Panc1 (cell line): Measurements from ENCODE around the gene ERF. TPM values are rescaled to one million over a fixed set of nuclear protein-coding genes. Genes with fewer than 3 reads are reported as not detected.

Experiments
- ATAC-seq: fragments of 200-7000 bp; cut with Tn5 transposase; 2 replicates; pipeline ENCODE4 v1.9.1; 2020; ENCODE audit warnings: mild to moderate bottlenecking, moderate library complexity
- BruUV-seq: library from RNA; stranded (reverse); fragments of 400-500 nt; replicated peaks from 2 replicates; lab custom pipeline; 2021; lab: Mats Ljungman, UMichigan
- CTCF ChIA-PET: fragments of 300-600 bp; sonication (Branson Sonifier 250); formaldehyde crosslinking; loops from one replicate; lab custom pipeline; 2022; ENCODE audit warnings: antibody characterized with exemption; lab: Charles Lee
- POLR2A ChIA-PET: fragments of 300-600 bp; sonication (Branson Sonifier 250); formaldehyde crosslinking; loops from one replicate; lab custom pipeline; 2022; ENCODE audit warnings: antibody characterized with exemption; lab: Charles Lee
- DNase-seq: peaks from one replicate; pipeline ENCODE4 v3.0.0-alpha.2; 2010; ENCODE audit warnings: low read depth, low spot score
- H3K27ac ChIP-seq: 2 replicates; pipeline ENCODE4 v1.5.1; 2011; ENCODE audit warnings: mild to moderate bottlenecking, low read length, inconsistent platforms
- H3K27me3 ChIP-seq: fragments of 200-500 bp; sonication (Bioruptor generic); 2 replicates; pipeline ENCODE4 v1.6.0; 2014; ENCODE audit warnings: low read length, inconsistent platforms; ENCODE audit not compliant: control insufficient read depth, insufficient read depth
- H3K36me3 ChIP-seq: fragments of 200-500 bp; sonication (Bioruptor generic); 2 replicates; pipeline ENCODE4 v1.5.1; 2014; ENCODE audit warnings: inconsistent platforms, mild to moderate bottlenecking, low read length, moderate library complexity; ENCODE audit not compliant: control insufficient read depth, insufficient read depth
- H3K4me1 ChIP-seq: 2 replicates; pipeline ENCODE4 v1.5.1; 2011; ENCODE audit warnings: inconsistent platforms, mild to moderate bottlenecking, low read length, moderate library complexity; ENCODE audit not compliant: control insufficient read depth, insufficient read depth
- H3K4me3 ChIP-seq, 2 experiments: 2 replicates each; pipeline ENCODE4 v1.5.1; 2011 to 2012; ENCODE audit warnings: low read depth in 2 of 2, low read length in 2 of 2, mild to moderate bottlenecking in 2 of 2, inconsistent platforms in 1 of 2, moderate library complexity in 1 of 2
- H3K9me3 ChIP-seq: fragments of 200-500 bp; sonication (Bioruptor generic); 2 replicates; pipeline ENCODE4 v1.5.1; 2014; ENCODE audit warnings: low read depth, mild to moderate bottlenecking, inconsistent platforms, low read length, moderate library complexity; ENCODE audit not compliant: control insufficient read depth, insufficient read depth
- CTCF ChIP-seq: fragments of 450-650 bp; IDR thresholded peaks from 2 replicates; pipeline ENCODE4 v1.5.1; 2017; ENCODE audit warnings: mild to moderate bottlenecking
- POLR2AphosphoS5 ChIP-seq: IDR thresholded peaks from 2 replicates; pipeline ENCODE4 v1.6.1; 2012; ENCODE audit warnings: mild to moderate bottlenecking, low read depth, low read length, moderate library complexity
- REST ChIP-seq, 2 experiments: IDR thresholded peaks; 2 replicates each; pipeline ENCODE4 v1.6.1; 2011 to 2012; ENCODE audit warnings: low read depth in 2 of 2, control low read depth in 1 of 2, low read length in 1 of 2, mild to moderate bottlenecking in 1 of 2, moderate library complexity in 1 of 2; ENCODE audit not compliant: insufficient read depth in 1 of 2
- SIN3A ChIP-seq: IDR thresholded peaks from 2 replicates; pipeline ENCODE4 v1.6.1; 2012; ENCODE audit warnings: low read depth, mild to moderate bottlenecking, low read length, moderate library complexity, borderline replicate concordance; ENCODE audit not compliant: insufficient read depth
- TCF7L2 ChIP-seq: IDR thresholded peaks from 2 replicates; pipeline ENCODE4 v1.6.1; 2011; ENCODE audit warnings: mild to moderate bottlenecking, low read depth, low read length, inconsistent platforms
- in situ Hi-C: cut with HindIII; loops from 2 replicates; pipeline ENCODE4 v1.10.0; 2016; ENCODE audit warnings: low sequenced_read_pairs, low pct_unique_long_range_greater_than_20kb
- intact Hi-C: fragments of 100-400 bp; cut with micrococcal nuclease; formaldehyde crosslinking; loops from one replicate; pipeline ENCODE4 v1.10.0; 2022; ENCODE audit not compliant: unreplicated experiment
- total RNA-seq: library from RNA; stranded (reverse); gene quantifications from one replicate; pipeline ENCODE4 v1.2.1, GENCODE V29; 2021; ENCODE audit not compliant: unreplicated experiment

ERF gene
- total RNA-seq, 1 experiment from 2014 or later = 85.7 TPM

- in situ Hi-C loops = no loop called here
Observed at GRCh38 chr19:42242069-42242511, 12.8 kb downstream of the ERF start.

GRCh38 chr19:42241279-42241678 lies 13.6 kb downstream of the ERF start:
- POLR2A ChIA-PET = no interaction called here

More at GRCh38 chr19:42242069-42242511, 12.8 kb downstream of the ERF start:
- H3K27ac ChIP-seq = peak overlapping the region; percentile 94
- peaks cover 5% of the 10 kb centered on the region; the same call in 1 of the 2 replicates for H3K36me3 ChIP-seq
- DNase-seq = no peak
- TF ChIP-seq TCF7L2 (no peak), CTCF (no peak), SIN3A (no peak), POLR2AphosphoS5 (no peak), REST (IDR thresholded peaks at IDR 0.05; ENCODE audit: insufficient read depth in 1 of 2, low read depth in 2 of 2, low read length in 1 of 2) (no peak)
- H3K4me1 ChIP-seq = peaks cover 21% of the 10 kb centered on the region
- no peak for ATAC-seq
- H3K4me3 ChIP-seq = peak overlapping the region; percentile 73 to 93
- H3K27me3 ChIP-seq = no peaks in the 10 kb centered on the region
- CTCF ChIA-PET = no interaction called here
- intact Hi-C loops = no loop called here
- BruUV-seq = no TSS peak
- H3K9me3 ChIP-seq = no peaks in the 10 kb centered on the region
- POLR2A ChIA-PET = no interaction called here

More at GRCh38 chr19:42241279-42241678, 13.6 kb downstream of the ERF start:
- no peak for TF ChIP-seq SIN3A
- no peak for TF ChIP-seq CTCF
- no peak for TF ChIP-seq TCF7L2
- TF ChIP-seq POLR2AphosphoS5 = no peak
- no peak for TF ChIP-seq REST (IDR thresholded peaks at IDR 0.05; ENCODE audit: insufficient read depth in 1 of 2, low read depth in 2 of 2, low read length in 1 of 2)
- ATAC-seq = no peak
- peaks cover 13% of the 10 kb centered on the region; the same call in 1 of the 2 replicates for H3K4me1 ChIP-seq
- intact Hi-C loops (no loop called here), in situ Hi-C loops (no loop called here)
- no peak for DNase-seq
- peak overlapping the region; percentile 94 for H3K27ac ChIP-seq
- CTCF ChIA-PET = no interaction called here
- BruUV-seq = no TSS peak
- H3K9me3 ChIP-seq = no peaks in the 10 kb centered on the region
- H3K27me3 ChIP-seq = no peaks in the 10 kb centered on the region
- peaks cover 8% of the 10 kb centered on the region; the same call in 1 of the 2 replicates for H3K36me3 ChIP-seq
- peak overlapping the region; percentile 73 to 93 for H3K4me3 ChIP-seq
